GM18526 (cell line): Measurements from ENCODE around the gene PEAR1.

Source experiments
- POLR2A ChIP-seq: IDR thresholded peaks from 3 replicates; pipeline ENCODE4 v1.6.1; 2011; ENCODE audit not compliant: insufficient read length; ENCODE audit errors: extremely low read depth

The PEAR1 gene

GRCh38 chr1:156912310-156912709 is 18.8 kb downstream of the PEAR1 start:
- TF ChIP-seq POLR2A: no peak

- no peak for TF ChIP-seq POLR2A
These were observed 19.6 kb downstream of the PEAR1 start for GRCh38 chr1:156912861-156913808.

- TF ChIP-seq POLR2A: no peak
These were observed 20.4 kb downstream of the PEAR1 start for GRCh38 chr1:156913809-156914387.

DNA sequence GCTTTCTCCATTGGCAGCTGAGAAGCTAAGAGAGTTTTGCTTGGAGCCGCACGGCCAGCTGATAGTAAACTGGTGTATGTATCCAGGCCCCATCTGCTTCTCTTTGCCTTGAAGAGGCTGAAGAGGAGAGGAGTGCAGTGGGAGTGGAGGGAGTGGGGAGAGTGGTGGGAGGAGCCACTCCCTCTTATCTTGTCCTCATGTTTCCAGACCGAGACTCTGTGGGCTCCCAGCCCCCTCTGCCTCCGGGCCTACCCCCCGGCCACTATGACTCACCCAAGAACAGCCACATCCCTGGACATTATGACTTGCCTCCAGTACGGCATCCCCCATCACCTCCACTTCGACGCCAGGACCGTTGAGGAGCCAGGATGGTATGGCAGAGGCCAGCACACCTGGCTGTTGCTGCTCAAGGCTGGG is 20.9 kb downstream of the PEAR1 start:
- TF ChIP-seq POLR2A: no peak

GRCh38 chr1:156920233-156921052 is 26.9 kb downstream of the PEAR1 start, which contains the start of gene LRRC71:
Gene LRRC71, plus strand, starts transcription at chr1:156920632. Its CDS starts 172 bp downstream, at chr1:156920804.
- no peak for TF ChIP-seq POLR2A

GRCh38 chr1:156921053-156921529 is 27.6 kb downstream of the PEAR1 start:
- no peak for TF ChIP-seq POLR2A

DNA sequence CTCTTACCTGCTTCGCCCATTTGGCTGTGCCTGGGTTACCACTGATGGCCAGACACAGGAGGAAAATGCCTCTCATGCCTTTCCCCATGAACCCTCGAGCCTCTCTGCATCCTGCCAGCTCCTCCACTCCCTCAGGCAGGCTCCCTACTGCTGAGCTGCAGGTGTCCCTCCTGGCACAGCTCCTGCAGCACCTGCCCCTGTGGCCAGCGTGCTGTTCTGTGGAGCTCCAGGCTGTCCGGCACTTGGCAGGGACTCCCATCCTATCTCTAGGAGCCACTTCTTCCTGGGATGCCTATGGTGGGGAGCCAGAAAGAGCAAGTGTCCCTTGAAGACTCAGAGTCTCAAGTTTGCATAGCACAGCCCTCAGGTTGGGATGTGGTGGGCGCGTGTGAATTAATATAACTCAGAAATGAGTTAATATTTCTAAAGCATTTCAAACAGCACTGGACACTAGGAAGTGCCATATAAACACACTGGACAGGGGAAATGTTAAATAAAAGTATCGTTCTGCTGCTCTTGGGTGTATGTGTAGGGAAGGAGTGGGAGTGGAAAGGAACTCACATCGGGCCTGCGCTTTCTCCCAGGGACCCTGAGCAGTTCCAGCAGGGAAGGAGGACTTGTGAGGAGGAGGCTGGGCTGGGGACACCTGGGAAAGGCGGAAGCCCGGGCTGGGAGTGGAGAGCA is 29.6 kb downstream of the PEAR1 start:
- no peak for TF ChIP-seq POLR2A

GRCh38 chr1:156923670-156924477 is 30.4 kb downstream of the PEAR1 start:
- no peak for TF ChIP-seq POLR2A

GRCh38 chr1:156924478-156925153 is 31.1 kb downstream of the PEAR1 start:
- no peak for TF ChIP-seq POLR2A

DNA sequence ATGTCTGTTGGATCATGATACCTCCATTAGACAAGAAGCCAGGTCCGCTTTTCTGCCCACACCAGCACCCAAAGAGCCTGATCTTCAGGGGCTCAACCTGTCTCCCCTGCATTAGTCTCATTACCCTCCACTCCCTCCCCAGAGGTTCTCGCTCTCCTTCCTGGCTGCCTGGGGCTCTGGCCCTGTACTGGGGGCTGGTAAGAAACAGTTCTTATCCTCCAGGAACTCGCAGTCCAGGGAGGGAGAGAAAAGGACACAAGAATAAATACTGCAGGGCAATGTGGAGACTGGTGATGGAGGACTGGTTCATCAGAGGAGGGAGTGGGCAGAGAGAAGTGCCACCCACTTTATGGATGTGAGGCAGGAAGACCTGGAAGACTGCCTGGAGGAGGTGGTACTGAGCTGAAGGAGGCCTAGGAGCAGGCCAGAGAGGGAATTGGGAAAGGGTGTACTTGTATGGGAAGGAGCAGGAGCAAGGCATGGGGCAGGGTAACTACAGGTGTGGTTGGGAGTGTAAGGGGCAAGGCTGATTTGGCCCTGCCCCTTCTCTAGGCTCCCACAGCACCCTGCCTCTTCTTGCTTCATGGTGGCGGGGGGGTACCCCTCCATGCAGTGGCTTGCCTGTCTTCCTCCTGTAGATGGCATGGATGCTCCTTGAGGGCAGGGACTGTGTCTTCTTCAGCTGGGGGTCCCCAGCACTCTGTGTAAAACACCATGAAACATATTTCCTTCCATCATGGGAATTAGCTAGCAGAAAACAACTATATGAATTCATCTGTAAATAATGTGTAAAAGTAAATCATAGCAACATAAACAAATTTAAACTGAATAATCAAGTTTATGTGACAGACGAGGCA is 31.9 kb downstream of the PEAR1 start:
- no peak for TF ChIP-seq POLR2A

DNA sequence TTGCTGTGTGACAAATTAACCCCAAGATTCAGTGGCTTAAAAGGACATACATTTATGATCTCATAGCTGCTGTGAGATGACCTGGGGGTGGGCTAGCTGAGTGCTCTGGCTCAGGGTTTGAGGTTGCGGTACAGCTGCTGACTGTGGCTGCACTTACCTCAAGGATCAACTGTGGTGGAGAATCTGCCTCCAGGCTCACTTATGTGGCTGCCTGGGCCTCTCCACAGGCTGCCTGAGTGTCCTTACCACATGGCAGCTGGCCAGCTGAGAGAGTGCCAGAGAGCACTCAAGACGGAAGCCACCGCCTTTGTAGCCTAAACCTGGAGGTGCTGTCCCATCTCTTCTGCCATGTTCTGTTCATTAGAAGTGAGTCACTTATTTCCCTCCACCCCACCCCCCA is 32.7 kb downstream of the PEAR1 start:
- TF ChIP-seq POLR2A: no peak

GRCh38 chr1:156927215-156928042 is 33.9 kb downstream of the PEAR1 start:
- TF ChIP-seq POLR2A: no peak
